HepG2 (cell line): Measurements from ENCODE around the gene TSHZ2. TPM values are rescaled to one million over a fixed set of nuclear protein-coding genes. Genes with fewer than 3 reads are reported as not detected.

Experiments
- ATAC-seq: fragments of 200-7000 bp; cut with Tn5 transposase; 3 replicates; pipeline ENCODE4 v1.9.1; 2020; ENCODE audit warnings: mild to moderate bottlenecking, moderate library complexity
- BruUV-seq: library from RNA; stranded (reverse); fragments of 400-500 nt; replicated peaks from 2 replicates; lab custom pipeline; 2021; lab: Mats Ljungman, UMichigan
- CTCF ChIA-PET: fragments of 300-600 bp; formaldehyde crosslinking; extraction: SDS; loops from one replicate; lab custom pipeline; 2021; ENCODE audit warnings: low total read pairs, inconsistent platforms, low intra/inter-chr PET ratio; lab: Yijun Ruan, JAX
- POLR2A ChIA-PET: fragments of 350-600 bp; sonication (Branson Sonifier 250); formaldehyde crosslinking; loops from one replicate; lab custom pipeline; 2020; ENCODE audit warnings: antibody characterized with exemption, inconsistent platforms; lab: Yijun Ruan, JAX
- DNase-seq: peaks from one replicate; pipeline ENCODE4 v3.0.0-alpha.2; 2015; ENCODE audit warnings: low spot score
- FAIRE-seq: peaks from 3 replicates; lab custom pipeline; 2011; peaks lifted over from hg19 to GRCh38; lab: Jason Lieb, UNC
- H2AFZ ChIP-seq: one replicate; pipeline ENCODE4 v1.6.1; 2011; ENCODE audit warnings: low read length, inconsistent platforms
- H3K27ac ChIP-seq: fragments of 300-600 bp; 3 replicates; pipeline ENCODE4 v1.8.0; 2011; ENCODE audit warnings: mixed run types, mild to moderate bottlenecking, mixed read lengths, low read length, inconsistent platforms; ENCODE audit not compliant: insufficient read depth; ENCODE audit errors: extremely low read length
- H3K27me3 ChIP-seq, 2 experiments: fragments of 200-600 bp in 1 of 2; 2 replicates in 1 of 2; 3 replicates in 1 of 2; pipeline versions ENCODE4 v1.6.0 to v1.8.0; 2011; ENCODE audit warnings: low read length in 2 of 2, mild to moderate bottlenecking in 2 of 2, moderate library complexity in 2 of 2, inconsistent platforms in 1 of 2; ENCODE audit not compliant: insufficient read depth in 2 of 2, control insufficient read depth in 1 of 2
- H3K36me3 ChIP-seq, 2 experiments: fragments of 200-600 bp in 1 of 2; replicated peaks in 1 of 2; 2 replicates in 1 of 2; 3 replicates in 1 of 2; pipeline versions ENCODE4 v1.5.1 to v1.8.0; 2011; ENCODE audit warnings: low read length in 2 of 2, inconsistent platforms in 1 of 2; ENCODE audit not compliant: insufficient read depth in 2 of 2, control insufficient read depth in 1 of 2
- H3K4me1 ChIP-seq: 2 replicates; pipeline ENCODE4 v1.5.1; 2012; ENCODE audit warnings: low read length, inconsistent platforms; ENCODE audit not compliant: insufficient read depth
- H3K4me2 ChIP-seq: 2 replicates; pipeline ENCODE4 v1.6.0; 2011; ENCODE audit warnings: low read depth, low read length, inconsistent platforms
- H3K4me3 ChIP-seq, 3 experiments: fragments of 200-600 bp in 1 of 3; sonication (generic), shearing (Covaris generic) in 1 of 3; replicated peaks in 1 of 3; 2 replicates each; pipeline ENCODE4 v1.5.1; 2011 to 2016; ENCODE audit warnings: low read length in 3 of 3, inconsistent platforms in 2 of 3, low read depth in 2 of 3, mild to moderate bottlenecking in 2 of 3, control low read depth in 1 of 3, mixed read lengths in 1 of 3; ENCODE audit not compliant: insufficient read depth in 1 of 3
- H3K79me2 ChIP-seq: one replicate; pipeline ENCODE4 v1.6.1; 2011; ENCODE audit warnings: low read length, inconsistent platforms; ENCODE audit not compliant: insufficient read depth
- H3K9ac ChIP-seq: 2 replicates; pipeline ENCODE4 v1.6.0; 2011; ENCODE audit warnings: mild to moderate bottlenecking, low read depth, low read length, inconsistent platforms; ENCODE audit not compliant: insufficient read depth
- H3K9me3 ChIP-seq: 2 replicates; pipeline ENCODE4 v1.5.1; 2012; ENCODE audit warnings: mild to moderate bottlenecking, low read length
- H4K20me1 ChIP-seq: 2 replicates; pipeline ENCODE4 v1.6.0; 2011; ENCODE audit warnings: inconsistent platforms, mild to moderate bottlenecking, low read length, moderate library complexity; ENCODE audit not compliant: insufficient read depth
- ATAD3A ChIP-seq: sonication (generic); formaldehyde crosslinking; IDR thresholded peaks from 2 replicates; pipeline ENCODE4 v1.4.0; 2020; ENCODE audit warnings: missing genetic modification reagents
- ELF4 ChIP-seq: sonication (generic); formaldehyde crosslinking; IDR thresholded peaks from 2 replicates; pipeline ENCODE4 v1.5.0; 2020; ENCODE audit warnings: missing genetic modification reagents, mild to moderate bottlenecking, moderate library complexity, borderline replicate concordance
- HDAC1 ChIP-seq: sonication (generic); formaldehyde crosslinking; IDR thresholded peaks from 2 replicates; pipeline ENCODE4 v1.5.1; 2020; ENCODE audit warnings: mild to moderate bottlenecking, missing genetic modification reagents
- HOXA7 ChIP-seq: sonication (generic); formaldehyde crosslinking; IDR thresholded peaks from 2 replicates; pipeline ENCODE4 v1.8.1; 2022; ENCODE audit warnings: mild to moderate bottlenecking, missing genetic modification reagents, moderate library complexity
- NFATC3 ChIP-seq: sonication (generic); formaldehyde crosslinking; IDR thresholded peaks from 2 replicates; pipeline ENCODE4 v1.5.1; 2020; ENCODE audit warnings: mild to moderate bottlenecking, missing genetic modification reagents
- NKX3-1 ChIP-seq: sonication (generic); formaldehyde crosslinking; IDR thresholded peaks from 2 replicates; pipeline ENCODE4 v1.5.0; 2020; ENCODE audit warnings: missing genetic modification reagents
- SUZ12 ChIP-seq: fragments of 150-350 bp; IDR thresholded peaks from 2 replicates; pipeline ENCODE4 v1.6.1; 2014; ENCODE audit warnings: low read depth, low read length
- TBX3 ChIP-seq: fragments of 450-650 bp; IDR thresholded peaks from 2 replicates; pipeline ENCODE4 v1.6.1; 2017; ENCODE audit warnings: antibody characterized with exemption, mild to moderate bottlenecking, inconsistent platforms, borderline replicate concordance
- ZBTB10 ChIP-seq: sonication (generic); formaldehyde crosslinking; IDR thresholded peaks from 2 replicates; pipeline ENCODE4 v1.4.0; 2020; ENCODE audit warnings: missing genetic modification reagents, borderline replicate concordance
- ZFYVE20 ChIP-seq: sonication (generic); formaldehyde crosslinking; IDR thresholded peaks from 2 replicates; pipeline ENCODE4 v1.8.0; 2023; ENCODE audit warnings: low read depth, mild to moderate bottlenecking, moderate library complexity, missing genetic modification reagents, borderline replicate concordance
- ZNF20 ChIP-seq: sonication (generic); formaldehyde crosslinking; IDR thresholded peaks from 2 replicates; pipeline ENCODE4 v1.4.0; 2020; ENCODE audit warnings: mild to moderate bottlenecking, moderate library complexity, missing genetic modification reagents
- WGBS: methylation state at CpG from one replicate; pipeline ENCODE4 v1.1.6; 2017; ENCODE audit warnings: low lambda C conversion rate; 5-methylcytosine and 5-hydroxymethylcytosine counted together
- in situ Hi-C: cut with HindIII; loops from 2 replicates; pipeline ENCODE4 v1.10.0; 2017; ENCODE audit warnings: low pct_unique_long_range_greater_than_20kb; ENCODE audit not compliant: extremely low pct_ligation_motif_present
- intact Hi-C: fragments of 100-400 bp; cut with micrococcal nuclease; formaldehyde crosslinking; loops from one replicate; pipeline ENCODE4 v1.10.0; 2022; ENCODE audit not compliant: unreplicated experiment
- polyA plus RNA-seq, 8 experiments: library from polyadenylated mRNA; depleted of rRNA in 3 of 8; stranded (reverse) in 7 of 8; unstranded in 1 of 8; fragments of >200 nt; fragmentation: Illumina TruSeq in 4 of 8; extraction: Trizol in 4 of 8; gene quantifications; 2 replicates each; pipeline versions ENCODE4 v1.2.1 to v1.2.3, GENCODE V29; 2011 to 2016; ENCODE audit warnings: low read depth in 4 of 8, missing spikeins in 1 of 8, mixed read lengths in 1 of 8; ENCODE audit not compliant: insufficient read depth in 1 of 8
- total RNA-seq, 5 experiments: library from RNA; depleted of rRNA; stranded (reverse); fragments of >200 nt; fragmentation: Illumina TruSeq; extraction: Trizol; gene quantifications; 2 replicates each; pipeline ENCODE4 v1.2.3, GENCODE V29; 2016; ENCODE audit warnings: low read depth in 1 of 5
- TF ChIP-seq, protein P1 (sequence below): IDR thresholded peaks from 2 replicates; pipeline ENCODE4 v1.6.1; 2016; ENCODE audit warnings: missing biosample characterization, missing genetic modification reagents, low read depth
- TF ChIP-seq, protein P2 (sequence below): sonication (generic); formaldehyde crosslinking; IDR thresholded peaks from 2 replicates; pipeline ENCODE4 v1.5.0; 2020; ENCODE audit warnings: missing genetic modification reagents
- TF ChIP-seq, protein P3 (sequence below): sonication (generic); formaldehyde crosslinking; IDR thresholded peaks from 2 replicates; pipeline ENCODE4 v1.8.1; 2023; ENCODE audit warnings: mild to moderate bottlenecking, missing genetic modification reagents, borderline replicate concordance
- TF ChIP-seq, protein P4 (sequence below): sonication (generic); formaldehyde crosslinking; IDR thresholded peaks from 2 replicates; pipeline ENCODE4 v1.4.0; 2020; ENCODE audit warnings: mild to moderate bottlenecking, missing genetic modification reagents

TSHZ2 gene
- total and polyA plus RNA-seq, 2 of the 13 experiments (the other 11 are each of a cell fraction or from before 2014, with no cell fraction given): 0.01 TPM; not detected in 1

DNA sequence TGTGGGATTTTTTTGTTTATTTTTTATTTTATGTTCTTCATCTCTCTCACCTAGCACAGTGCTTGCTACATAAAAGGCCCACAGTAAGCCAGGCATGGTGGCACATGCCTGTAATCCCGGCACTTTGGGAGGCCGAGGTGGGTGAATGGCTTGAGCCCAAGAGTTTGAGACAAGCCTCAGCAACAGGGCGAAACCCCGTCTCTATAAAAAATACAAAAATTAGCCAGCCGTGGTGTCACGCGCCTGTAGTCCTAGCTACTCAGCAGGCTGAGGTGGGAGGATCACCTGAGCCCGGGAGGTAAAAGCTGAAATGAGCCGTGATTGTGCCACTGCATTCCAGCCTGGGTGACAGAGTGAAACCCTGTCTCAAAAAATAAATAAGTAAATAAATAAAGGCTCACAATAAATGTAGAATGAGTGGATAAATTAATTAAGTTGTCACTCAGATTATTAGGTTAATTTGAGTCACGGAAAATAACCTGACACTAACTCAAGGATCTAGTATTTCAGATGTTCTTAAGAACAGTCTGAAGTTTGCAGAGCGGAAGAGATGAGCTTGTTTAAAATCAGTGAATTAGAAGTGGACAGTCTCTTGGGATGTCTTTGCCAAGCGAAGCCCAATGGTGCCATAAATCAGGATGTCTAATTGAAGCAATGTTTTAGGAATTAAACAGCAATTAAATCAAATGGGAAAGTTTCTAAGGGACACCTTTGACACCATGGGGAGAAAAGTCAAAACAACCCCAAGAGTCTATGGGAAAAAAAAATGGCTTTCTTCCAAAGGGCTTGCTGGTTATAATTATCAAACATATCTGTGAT lies 407.1 kb downstream of the TSHZ2 start (continued):
- TF ChIP-seq, protein P1, sequence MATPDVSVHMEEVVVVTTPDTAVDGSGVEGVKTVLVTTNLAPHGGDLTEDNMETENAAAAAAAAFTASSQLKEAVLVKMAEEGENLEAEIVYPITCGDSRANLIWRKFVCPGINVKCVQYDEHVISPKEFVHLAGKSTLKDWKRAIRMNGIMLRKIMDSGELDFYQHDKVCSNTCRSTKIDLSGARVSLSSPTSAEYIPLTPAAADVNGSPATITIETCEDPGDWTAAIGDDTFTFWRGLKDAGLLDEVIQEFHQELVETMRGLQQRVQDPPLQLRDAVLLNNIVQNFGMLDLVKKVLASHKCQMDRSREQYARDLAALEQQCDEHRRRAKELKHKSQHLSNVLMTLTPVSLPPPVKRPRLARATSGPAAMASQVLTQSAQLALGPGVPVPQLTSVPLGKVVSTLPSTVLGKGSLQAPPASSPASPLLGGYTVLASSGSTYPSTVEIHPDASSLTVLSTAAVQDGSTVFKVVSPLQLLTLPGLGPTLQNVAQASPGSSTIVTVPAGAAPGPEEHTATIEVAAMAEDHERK (CRISPR knock-in tag): no peak
- TF ChIP-seq HOXA7 (no peak), ZNF20 (CRISPR knock-in tag) (no peak), ZFYVE20 (no peak)
- TF ChIP-seq, all 625 proteins: peak for 0

GRCh38 chr20:53379833-53380120 lies 407.6 kb downstream of the TSHZ2 start:
- Histone ChIP-seq H3K9me3 (no peaks in the 10 kb centered on the region), H3K27ac (no peak overlapping the region), H4K20me1 (no peaks in the 10 kb centered on the region), H3K4me2 (no peak overlapping the region), H3K9ac (no peak overlapping the region), H2AFZ (no peak overlapping the region), H3K79me2 (no peaks in the 10 kb centered on the region), H3K4me1 (no peaks in the 10 kb centered on the region), H3K4me3 (no peak overlapping the region), H3K36me3 (no peaks in the 10 kb centered on the region), H3K27me3 (peaks cover 0 to 18% of the 10 kb centered on the region in 2 experiments; a peak in 2 of 5 replicates)
- DNase-seq: no peak
- ChIA-PET CTCF (no interaction called here), POLR2A (no interaction called here)
- BruUV-seq: no TSS peak
- intact Hi-C loops (no loop called here), in situ Hi-C loops (no loop called here)
- 24% methylated on average over 4 of the region's 4 CpGs for WGBS
- FAIRE-seq: no peak
- no peak for ATAC-seq
- TF ChIP-seq SUZ12 (no peak), NKX3-1 (CRISPR knock-in tag) (no peak), ATAD3A (CRISPR knock-in tag) (no peak), ELF4 (no peak), TBX3 (no peak), HDAC1 (CRISPR knock-in tag) (no peak), ZBTB10 (CRISPR knock-in tag) (no peak), NFATC3 (CRISPR knock-in tag) (no peak)
- TF ChIP-seq, protein P2, sequence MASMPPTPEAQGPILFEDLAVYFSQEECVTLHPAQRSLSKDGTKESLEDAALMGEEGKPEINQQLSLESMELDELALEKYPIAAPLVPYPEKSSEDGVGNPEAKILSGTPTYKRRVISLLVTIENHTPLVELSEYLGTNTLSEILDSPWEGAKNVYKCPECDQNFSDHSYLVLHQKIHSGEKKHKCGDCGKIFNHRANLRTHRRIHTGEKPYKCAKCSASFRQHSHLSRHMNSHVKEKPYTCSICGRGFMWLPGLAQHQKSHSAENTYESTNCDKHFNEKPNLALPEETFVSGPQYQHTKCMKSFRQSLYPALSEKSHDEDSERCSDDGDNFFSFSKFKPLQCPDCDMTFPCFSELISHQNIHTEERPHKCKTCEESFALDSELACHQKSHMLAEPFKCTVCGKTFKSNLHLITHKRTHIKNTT (CRISPR knock-in tag): no peak
- TF ChIP-seq, protein P3, sequence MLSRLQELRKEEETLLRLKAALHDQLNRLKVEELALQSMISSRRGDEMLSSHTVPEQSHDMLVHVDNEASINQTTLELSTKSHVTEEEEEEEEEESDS (CRISPR knock-in tag): no peak
- TF ChIP-seq, protein P4, sequence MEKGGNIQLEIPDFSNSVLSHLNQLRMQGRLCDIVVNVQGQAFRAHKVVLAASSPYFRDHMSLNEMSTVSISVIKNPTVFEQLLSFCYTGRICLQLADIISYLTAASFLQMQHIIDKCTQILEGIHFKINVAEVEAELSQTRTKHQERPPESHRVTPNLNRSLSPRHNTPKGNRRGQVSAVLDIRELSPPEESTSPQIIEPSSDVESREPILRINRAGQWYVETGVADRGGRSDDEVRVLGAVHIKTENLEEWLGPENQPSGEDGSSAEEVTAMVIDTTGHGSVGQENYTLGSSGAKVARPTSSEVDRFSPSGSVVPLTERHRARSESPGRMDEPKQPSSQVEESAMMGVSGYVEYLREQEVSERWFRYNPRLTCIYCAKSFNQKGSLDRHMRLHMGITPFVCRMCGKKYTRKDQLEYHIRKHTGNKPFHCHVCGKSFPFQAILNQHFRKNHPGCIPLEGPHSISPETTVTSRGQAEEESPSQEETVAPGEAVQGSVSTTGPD (CRISPR knock-in tag): no peak
